ENCODE measurements around the gene LOX.

Gene LOX

DNA sequence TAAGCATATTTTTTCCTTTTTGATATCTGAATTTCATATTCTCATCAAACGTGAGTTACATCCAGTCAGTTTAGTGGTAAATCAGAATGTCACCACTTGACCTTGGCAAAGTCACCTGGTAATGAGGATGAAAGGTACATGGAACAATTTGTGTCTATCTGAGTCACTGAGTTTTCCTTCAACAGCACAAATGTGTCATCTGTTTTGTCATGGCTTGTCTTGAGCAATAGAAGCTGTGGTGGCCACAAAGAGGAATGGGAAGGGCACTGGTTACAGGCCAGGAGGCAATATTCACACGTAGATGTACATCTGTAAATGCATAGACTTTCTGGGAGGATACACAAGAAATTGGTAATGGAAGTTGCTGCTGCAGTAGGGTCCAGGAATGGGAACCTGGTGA is 42.9 kb upstream of the LOX start:
- TF ChIP-seq, protein P1, sequence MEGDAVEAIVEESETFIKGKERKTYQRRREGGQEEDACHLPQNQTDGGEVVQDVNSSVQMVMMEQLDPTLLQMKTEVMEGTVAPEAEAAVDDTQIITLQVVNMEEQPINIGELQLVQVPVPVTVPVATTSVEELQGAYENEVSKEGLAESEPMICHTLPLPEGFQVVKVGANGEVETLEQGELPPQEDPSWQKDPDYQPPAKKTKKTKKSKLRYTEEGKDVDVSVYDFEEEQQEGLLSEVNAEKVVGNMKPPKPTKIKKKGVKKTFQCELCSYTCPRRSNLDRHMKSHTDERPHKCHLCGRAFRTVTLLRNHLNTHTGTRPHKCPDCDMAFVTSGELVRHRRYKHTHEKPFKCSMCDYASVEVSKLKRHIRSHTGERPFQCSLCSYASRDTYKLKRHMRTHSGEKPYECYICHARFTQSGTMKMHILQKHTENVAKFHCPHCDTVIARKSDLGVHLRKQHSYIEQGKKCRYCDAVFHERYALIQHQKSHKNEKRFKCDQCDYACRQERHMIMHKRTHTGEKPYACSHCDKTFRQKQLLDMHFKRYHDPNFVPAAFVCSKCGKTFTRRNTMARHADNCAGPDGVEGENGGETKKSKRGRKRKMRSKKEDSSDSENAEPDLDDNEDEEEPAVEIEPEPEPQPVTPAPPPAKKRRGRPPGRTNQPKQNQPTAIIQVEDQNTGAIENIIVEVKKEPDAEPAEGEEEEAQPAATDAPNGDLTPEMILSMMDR (IDR thresholded peaks at IDR 0.05; ENCODE audit: control insufficient read depth, extremely low read depth, insufficient read depth), result no peak
- H3K4me3 ChIP-seq (ENCODE audit: low read depth, low read length), result no peak overlapping the region
- no peak for DNase-seq (ENCODE audit: low read depth)

DNA sequence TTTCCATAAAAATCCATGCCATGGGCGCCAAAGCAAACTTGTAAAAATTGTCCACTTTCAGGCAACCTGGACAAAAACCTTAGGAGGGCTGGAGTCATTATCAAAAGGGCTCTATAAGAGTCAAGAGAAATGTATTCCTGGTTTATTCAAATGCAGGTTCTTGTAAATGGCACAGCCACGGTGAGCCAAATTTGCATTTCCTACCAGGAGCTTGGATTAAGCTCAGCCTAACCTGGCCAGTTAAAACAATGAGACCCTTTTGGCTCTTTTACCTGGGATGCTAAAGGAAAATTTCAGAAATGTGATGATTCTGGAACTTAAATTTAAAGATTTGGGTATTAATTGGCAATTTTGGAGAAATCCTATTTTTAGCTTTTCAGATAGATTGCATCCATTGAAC is 42.4 kb upstream of the LOX start:
- TF ChIP-seq, protein P1 (IDR thresholded peaks at IDR 0.05; ENCODE audit: control insufficient read depth, extremely low read depth, insufficient read depth), result no peak
- no peak for DNase-seq (ENCODE audit: low read depth)
- H3K4me3 ChIP-seq (ENCODE audit: low read depth, low read length), result no peak overlapping the region

DNA sequence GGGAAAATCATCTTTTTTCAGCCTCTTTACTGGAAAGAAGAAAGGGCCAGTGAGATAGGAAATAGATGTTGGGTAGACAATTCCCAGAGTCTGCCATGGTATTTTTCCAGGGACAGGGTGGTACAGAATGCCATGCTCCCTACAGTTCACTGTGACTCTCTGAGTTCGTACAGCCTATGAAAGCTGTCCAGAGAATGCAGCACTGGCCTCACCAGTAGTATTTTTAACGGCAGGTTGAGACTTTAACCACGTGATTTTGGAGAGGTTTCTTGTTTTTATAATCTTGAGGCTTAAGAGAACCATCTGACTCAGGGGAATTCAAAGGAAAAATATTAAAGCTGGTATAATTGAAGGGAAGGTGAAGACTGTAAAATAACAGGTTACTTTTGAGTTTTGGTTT is 41.1 kb upstream of the LOX start:
- DNase-seq (ENCODE audit: low read depth), result no peak
- TF ChIP-seq, protein P1 (IDR thresholded peaks at IDR 0.05; ENCODE audit: control insufficient read depth, extremely low read depth, insufficient read depth), result no peak
- no peak overlapping the region for H3K4me3 ChIP-seq (ENCODE audit: low read depth, low read length)

DNA sequence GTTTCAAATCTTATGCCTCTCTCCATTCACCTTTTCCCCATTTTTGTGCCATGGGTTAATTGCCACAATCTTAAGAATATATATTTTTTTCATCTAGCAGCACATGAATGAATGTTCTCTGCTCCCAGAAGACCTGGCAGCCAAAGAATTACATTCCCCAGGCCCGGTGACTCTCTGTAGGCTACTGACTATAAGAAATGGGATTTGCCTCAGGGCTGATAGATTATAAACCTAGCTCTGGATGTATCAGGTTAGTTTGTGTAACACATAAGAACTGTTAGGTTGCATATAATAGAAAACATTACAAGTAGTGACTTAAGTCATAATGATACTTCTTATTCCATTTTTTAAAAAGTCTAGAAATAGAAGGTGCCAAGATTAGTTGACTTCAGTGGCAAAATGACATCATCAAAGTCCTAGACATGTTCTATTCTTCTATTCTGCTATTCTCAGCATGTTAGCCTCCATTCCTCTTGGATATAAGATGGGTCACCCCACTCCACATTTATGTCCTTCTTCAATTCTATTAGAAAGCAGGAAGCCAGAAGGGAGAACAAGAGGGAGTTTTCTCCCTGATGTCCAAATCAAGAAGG is 40.4 kb upstream of the LOX start:
- no peak for DNase-seq (ENCODE audit: low read depth)
- H3K4me3 ChIP-seq (ENCODE audit: low read depth, low read length), result no peak overlapping the region
- TF ChIP-seq, protein P1 (IDR thresholded peaks at IDR 0.05; ENCODE audit: control insufficient read depth, extremely low read depth, insufficient read depth), result no peak

DNA sequence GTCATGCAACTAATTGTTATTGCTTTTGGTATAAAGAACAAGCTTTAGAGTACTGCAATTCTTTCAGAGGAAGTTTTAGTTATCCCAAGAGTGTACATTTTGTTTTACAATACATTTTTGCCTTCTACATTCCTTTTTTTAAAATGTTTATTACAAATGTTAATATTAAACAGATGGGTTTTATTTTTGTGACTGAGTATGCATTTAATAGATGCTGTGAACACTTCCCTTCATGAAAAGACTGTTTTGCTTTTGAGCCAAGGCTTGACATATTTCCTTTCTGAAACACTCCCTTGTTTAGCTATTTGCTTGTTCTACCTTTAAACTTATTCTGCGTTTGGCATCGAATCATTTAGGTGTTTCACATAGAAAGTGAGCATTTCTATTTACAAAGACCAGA is 36.4 kb upstream of the LOX start:
- TF ChIP-seq, protein P1 (IDR thresholded peaks at IDR 0.05; ENCODE audit: control insufficient read depth, extremely low read depth, insufficient read depth), result no peak
- no peak for DNase-seq (ENCODE audit: low read depth)
- H3K4me3 ChIP-seq (ENCODE audit: low read depth, low read length), result no peak overlapping the region

DNA sequence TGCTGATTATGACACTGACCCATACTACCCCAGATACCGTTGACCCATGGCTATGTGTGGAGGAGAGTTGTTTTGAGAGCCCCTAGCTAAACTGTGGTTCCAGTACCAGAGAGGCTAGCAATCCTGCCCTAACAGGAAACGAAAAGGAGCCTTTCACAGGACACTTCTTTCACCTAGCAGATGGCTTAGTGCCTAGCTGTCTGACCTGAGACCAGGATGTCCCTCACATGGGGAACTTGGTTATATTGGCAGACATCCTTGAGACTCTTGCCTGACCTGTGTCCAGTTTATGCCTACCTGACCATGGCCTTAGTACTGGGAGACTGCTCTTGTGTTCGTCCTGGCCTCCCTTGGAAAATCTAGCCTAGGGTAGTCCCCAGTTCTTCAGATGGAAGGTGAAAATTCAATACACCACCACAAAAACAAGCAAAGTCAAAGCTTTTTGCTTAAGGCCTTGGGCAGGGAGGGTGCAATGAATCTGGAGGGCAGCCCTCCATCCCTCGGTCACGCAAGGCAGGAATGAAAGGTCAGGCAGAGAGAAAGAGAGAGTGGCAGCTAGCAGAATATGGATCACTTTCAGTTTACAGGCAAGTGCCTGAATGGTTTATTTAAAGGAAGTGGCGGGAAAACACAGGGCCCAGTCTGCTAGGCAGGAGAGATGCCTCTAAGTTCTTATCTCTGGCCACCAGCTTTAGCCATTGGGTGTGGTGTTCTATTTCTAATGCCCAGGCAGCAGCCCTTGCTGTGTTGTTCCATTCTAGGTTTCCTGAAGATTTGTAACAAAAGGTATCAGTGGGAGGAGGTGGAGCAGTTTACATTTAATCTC is 34.9 kb upstream of the LOX start:
- TF ChIP-seq, protein P1 (IDR thresholded peaks at IDR 0.05; ENCODE audit: control insufficient read depth, extremely low read depth, insufficient read depth), result no peak
- no peak for DNase-seq (ENCODE audit: low read depth)
- H3K4me3 ChIP-seq (ENCODE audit: low read depth, low read length), result no peak overlapping the region
